Stomach (tissue), 4 donors: Measurements from ENCODE around the gene LSM7.

ENCODE experiments used
- CTCF ChIP-seq, 7 experiments: fragments of 450-650 bp in 4 of 7; fragments of 200-600 bp in 3 of 7; sonication (generic) in 3 of 7; IDR thresholded peaks; one replicate each; pipeline ENCODE4 v1.5.1; 2016 to 2019; ENCODE audit warnings: antibody characterized with exemption in 7 of 7, control low read depth in 2 of 7, mild to moderate bottlenecking in 1 of 7
- EP300 ChIP-seq: sonication (generic); formaldehyde crosslinking; IDR thresholded peaks from one replicate; pipeline ENCODE4 v1.6.1; 2017; ENCODE audit warnings: antibody characterized with exemption
- POLR2A ChIP-seq, 4 donors: fragments of 450-650 bp; IDR thresholded peaks; one replicate each; pipeline ENCODE4 v1.6.1; 2016; ENCODE audit warnings: antibody characterized with exemption in 4 of 4, control low read depth in 2 of 4, mild to moderate bottlenecking in 1 of 4, moderate library complexity in 1 of 4

GRCh38 chr19:2327773-2328400 lies 499 bp downstream of the LSM7 start:
- no peak for TF ChIP-seq CTCF (IDR thresholded peaks at IDR 0.05)
- no peak for TF ChIP-seq POLR2A (IDR thresholded peaks at IDR 0.05)
- no peak for TF ChIP-seq EP300
